Endothelial cell of umbilical vein (primary cell): ENCODE data around the gene SELENON.

ENCODE experiments used
- CTCF ChIP-seq, 2 donors: IDR thresholded peaks; 1 replicate in 1 of 2; 2 replicates in 1 of 2; pipeline ENCODE4 v1.5.1; 2011; ENCODE audit warnings: low read length in 2 of 2, mild to moderate bottlenecking in 2 of 2, moderate library complexity in 2 of 2, control low read depth in 1 of 2, inconsistent platforms in 1 of 2, low read depth in 1 of 2; ENCODE audit not compliant: insufficient read depth in 1 of 2; ENCODE audit errors: extremely low read depth in 1 of 2
- JUN ChIP-seq: IDR thresholded peaks from 2 replicates; pipeline ENCODE4 v1.6.1; 2011; ENCODE audit warnings: borderline replicate concordance, low read depth; ENCODE audit not compliant: insufficient read length, insufficient read depth
- MAX ChIP-seq: IDR thresholded peaks from 2 replicates; pipeline ENCODE4 v1.6.1; 2011; ENCODE audit not compliant: insufficient read depth, insufficient read length
- POLR2A ChIP-seq: IDR thresholded peaks from 2 replicates; pipeline ENCODE4 v1.6.1; 2012; ENCODE audit warnings: low read depth, mild to moderate bottlenecking, control low read depth, low read length

- TF ChIP-seq POLR2A (no peak), CTCF (IDR thresholded peaks at IDR 0.05; ENCODE audit: extremely low read depth in 1 of 2, insufficient read depth in 1 of 2, low read depth in 1 of 2, low read length in 2 of 2) (no peak), MAX (no peak), JUN (no peak)
Observed at GRCh38 chr1:25836695-25837094, 36.7 kb downstream of the SELENON start.
